ENCODE results near the gene GAS7.

GAS7 gene

DNA sequence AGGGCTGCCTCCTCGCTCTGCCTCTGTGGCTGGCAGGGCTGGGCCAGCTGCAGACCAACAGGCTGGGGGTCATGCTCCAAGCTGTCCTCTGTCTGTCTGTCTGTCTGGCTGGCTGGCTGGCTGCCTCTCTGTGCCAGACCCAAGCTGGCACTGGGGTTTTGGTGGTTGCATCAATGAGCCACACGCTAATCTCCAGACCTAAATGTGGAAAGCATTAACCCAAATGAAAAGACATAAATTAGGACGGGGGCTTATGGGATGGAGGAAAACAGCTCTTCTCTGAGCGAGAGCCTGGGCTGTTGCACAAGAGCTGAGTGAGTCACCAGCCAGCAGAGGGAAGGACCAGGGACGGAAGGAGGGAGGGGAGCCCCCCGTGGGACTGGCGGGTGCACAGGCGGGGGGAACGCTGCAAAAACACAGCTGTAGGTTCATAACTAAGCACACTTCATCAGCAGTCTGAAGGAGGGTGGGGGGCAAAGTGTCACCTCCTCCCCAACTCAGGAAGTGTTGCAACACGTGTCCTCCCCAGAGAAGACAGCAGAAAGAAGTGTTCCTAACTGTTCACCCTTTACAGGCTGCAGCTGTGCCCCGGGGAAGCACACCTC is 83.4 kb downstream of the GAS7 start:
- TF ChIP-seq GABPA (IDR thresholded peaks at IDR 0.05; ENCODE audit: low read depth) (0 out of 2 replicates have a peak, but pooled peaks have one; percentile 20), SPI1 (IDR thresholded peaks at IDR 0.05; ENCODE audit: borderline replicate concordance, low read depth) (no peak)
- Histone ChIP-seq H3K27me3 (ENCODE audit: insufficient read depth, poor library complexity, severe bottlenecking) (no peaks in the 10 kb centered on the region), H3K4me3 (replicated peaks; ENCODE audit: insufficient read depth, low read length) (no peak overlapping the region), H3K27ac (replicated peaks) (peak overlapping the region; percentile 80)
- DNase-seq (ENCODE audit: low read depth in 1 of 2, low spot score in 1 of 2): peak; percentile 90 to 95

DNA sequence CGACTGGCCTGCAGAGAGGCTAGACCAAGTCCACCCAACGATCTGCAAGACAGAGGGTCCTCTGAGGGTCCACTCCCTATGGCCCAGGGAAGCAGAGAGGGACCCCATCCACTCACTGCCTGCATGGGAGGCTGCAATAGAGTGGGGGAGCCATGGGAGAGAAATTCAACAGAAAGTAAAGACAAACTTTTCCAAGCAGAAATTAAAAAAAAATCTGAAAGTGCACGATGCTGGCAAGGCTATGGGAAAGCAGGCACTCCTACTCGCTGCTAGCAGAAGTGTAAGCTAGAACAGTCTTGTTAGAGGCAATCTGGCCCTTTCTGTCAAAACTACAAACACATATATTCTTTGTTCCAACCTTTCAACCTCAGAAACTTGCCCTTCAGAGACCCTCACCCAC is 85.4 kb downstream of the GAS7 start:
- DNase-seq (ENCODE audit: low read depth in 1 of 2, low spot score in 1 of 2): no peak
- TF ChIP-seq CTCF (IDR thresholded peaks at IDR 0.05; ENCODE audit: insufficient read depth, low read length) (no peak), REST (IDR thresholded peaks at IDR 0.05; ENCODE audit: insufficient replicate concordance, low read depth) (no peak), POLR2AphosphoS5 (IDR thresholded peaks at IDR 0.05; ENCODE audit: low read depth) (no peak), GABPA (IDR thresholded peaks at IDR 0.05; ENCODE audit: low read depth) (no peak), SPI1 (IDR thresholded peaks at IDR 0.05; ENCODE audit: borderline replicate concordance, low read depth) (no peak)
- Histone ChIP-seq H3K27ac (replicated peaks) (no peak overlapping the region), H3K4me3 (replicated peaks; ENCODE audit: insufficient read depth, low read length) (no peak overlapping the region), H3K27me3 (ENCODE audit: insufficient read depth, poor library complexity, severe bottlenecking) (no peaks in the 10 kb centered on the region)

DNA sequence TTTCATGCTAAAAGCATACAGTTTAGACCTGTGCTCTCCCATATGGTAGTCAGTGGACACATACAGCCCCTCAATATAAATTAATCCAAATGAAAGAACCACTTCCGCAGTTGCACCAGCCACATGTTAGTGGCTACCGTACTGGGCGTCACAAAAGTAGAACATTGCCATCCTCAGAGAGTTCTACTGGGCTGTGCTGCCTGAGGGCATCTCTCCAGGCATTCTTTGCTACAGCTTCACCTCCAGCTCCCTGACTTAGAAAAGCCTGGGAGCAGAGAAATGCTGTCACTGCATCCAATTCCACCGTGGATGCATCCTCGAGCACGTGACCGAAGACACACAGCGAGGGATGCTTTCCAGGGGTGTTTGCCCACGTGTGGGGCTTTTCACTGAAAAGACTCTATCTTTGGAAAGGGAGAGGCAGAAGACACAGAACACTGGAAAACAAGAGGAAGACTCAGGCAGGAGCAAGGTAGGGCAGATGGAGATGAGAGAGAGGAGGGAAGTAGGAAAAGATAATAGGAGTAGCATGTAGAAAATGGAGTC is 86.4 kb downstream of the GAS7 start:
- no peak overlapping the region for H3K27ac ChIP-seq (replicated peaks)
- DNase-seq (ENCODE audit: low read depth in 1 of 2, low spot score in 1 of 2): no peak
- no peak for TF ChIP-seq REST (IDR thresholded peaks at IDR 0.05; ENCODE audit: insufficient replicate concordance, low read depth)
- TF ChIP-seq SPI1 (IDR thresholded peaks at IDR 0.05; ENCODE audit: borderline replicate concordance, low read depth): no peak
- no peak for TF ChIP-seq GABPA (IDR thresholded peaks at IDR 0.05; ENCODE audit: low read depth)
- TF ChIP-seq CTCF (IDR thresholded peaks at IDR 0.05; ENCODE audit: insufficient read depth, low read length): no peak
- no peak for TF ChIP-seq POLR2AphosphoS5 (IDR thresholded peaks at IDR 0.05; ENCODE audit: low read depth)
- no peaks in the 10 kb centered on the region for H3K27me3 ChIP-seq (ENCODE audit: insufficient read depth, poor library complexity, severe bottlenecking)
- H3K4me3 ChIP-seq (replicated peaks; ENCODE audit: insufficient read depth, low read length): no peak overlapping the region

- TF ChIP-seq REST (IDR thresholded peaks at IDR 0.05; ENCODE audit: insufficient replicate concordance, low read depth) (no peak), CTCF (IDR thresholded peaks at IDR 0.05; ENCODE audit: insufficient read depth, low read length) (no peak), SPI1 (IDR thresholded peaks at IDR 0.05; ENCODE audit: borderline replicate concordance, low read depth) (no peak), GABPA (IDR thresholded peaks at IDR 0.05; ENCODE audit: low read depth) (no peak), POLR2AphosphoS5 (IDR thresholded peaks at IDR 0.05; ENCODE audit: low read depth) (no peak)
- no peak overlapping the region for H3K27ac ChIP-seq (replicated peaks)
- no peak for DNase-seq (ENCODE audit: low read depth in 1 of 2, low spot score in 1 of 2)
- H3K4me3 ChIP-seq (replicated peaks; ENCODE audit: insufficient read depth, low read length): no peak overlapping the region
- H3K27me3 ChIP-seq (ENCODE audit: insufficient read depth, poor library complexity, severe bottlenecking): no peaks in the 10 kb centered on the region
These were observed 89.3 kb downstream of the GAS7 start for GRCh38 chr17:10109146-10109545.
